GM23248 (cell line): ENCODE data around the gene FETUB.

Source experiments
- EZH2 ChIP-seq: fragments of 200-600 bp; sonication (generic); IDR thresholded peaks from 2 replicates; pipeline ENCODE4 v1.6.1; 2018; ENCODE audit warnings: antibody characterized with exemption, mild to moderate bottlenecking; ENCODE audit not compliant: insufficient read depth, poor library complexity, severe bottlenecking
- EZH2phosphoT487 ChIP-seq: fragments of 200-600 bp; sonication (generic); IDR thresholded peaks from 2 replicates; pipeline ENCODE4 v1.6.1; 2018; ENCODE audit warnings: antibody characterized with exemption, moderate library complexity, mild to moderate bottlenecking, low read depth; ENCODE audit not compliant: insufficient read depth

DNA sequence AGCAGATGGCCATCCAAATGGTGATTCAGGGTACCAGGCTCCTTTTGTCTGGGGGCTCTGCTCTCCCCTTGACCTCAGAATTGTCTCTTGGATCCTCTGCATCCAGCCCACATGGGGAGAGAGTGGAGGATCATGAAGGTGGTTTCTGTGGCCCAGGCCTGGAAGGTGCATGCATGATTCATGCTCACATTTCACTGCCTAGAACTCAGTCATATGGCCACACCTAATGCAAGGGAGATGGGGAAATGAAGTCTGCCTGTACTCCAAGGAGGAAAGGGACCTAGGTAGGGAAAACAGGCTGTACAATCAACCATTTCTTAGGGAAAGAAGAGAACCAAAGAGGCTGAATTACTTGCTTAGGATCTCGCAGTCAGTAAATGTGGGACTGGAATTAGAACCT, 40.7 kb downstream of the FETUB start:
- no peak for TF ChIP-seq EZH2
- no peak for TF ChIP-seq EZH2phosphoT487
